Panc1 (cell line): ENCODE results near the gene RCN1. TPM values are rescaled to one million over a fixed set of nuclear protein-coding genes. Genes with fewer than 3 reads are reported as not detected.

Source experiments
- ATAC-seq: fragments of 200-7000 bp; cut with Tn5 transposase; 2 replicates; pipeline ENCODE4 v1.9.1; 2020; ENCODE audit warnings: mild to moderate bottlenecking, moderate library complexity
- BruUV-seq: library from RNA; stranded (reverse); fragments of 400-500 nt; replicated peaks from 2 replicates; lab custom pipeline; 2021; lab: Mats Ljungman, UMichigan
- CTCF ChIA-PET: fragments of 300-600 bp; sonication (Branson Sonifier 250); formaldehyde crosslinking; loops from one replicate; lab custom pipeline; 2022; ENCODE audit warnings: antibody characterized with exemption; lab: Charles Lee
- POLR2A ChIA-PET: fragments of 300-600 bp; sonication (Branson Sonifier 250); formaldehyde crosslinking; loops from one replicate; lab custom pipeline; 2022; ENCODE audit warnings: antibody characterized with exemption; lab: Charles Lee
- DNase-seq: peaks from one replicate; pipeline ENCODE4 v3.0.0-alpha.2; 2010; ENCODE audit warnings: low read depth, low spot score
- H3K27ac ChIP-seq: 2 replicates; pipeline ENCODE4 v1.5.1; 2011; ENCODE audit warnings: mild to moderate bottlenecking, low read length, inconsistent platforms
- H3K27me3 ChIP-seq: fragments of 200-500 bp; sonication (Bioruptor generic); 2 replicates; pipeline ENCODE4 v1.6.0; 2014; ENCODE audit warnings: low read length, inconsistent platforms; ENCODE audit not compliant: control insufficient read depth, insufficient read depth
- H3K36me3 ChIP-seq: fragments of 200-500 bp; sonication (Bioruptor generic); 2 replicates; pipeline ENCODE4 v1.5.1; 2014; ENCODE audit warnings: inconsistent platforms, mild to moderate bottlenecking, low read length, moderate library complexity; ENCODE audit not compliant: control insufficient read depth, insufficient read depth
- H3K4me1 ChIP-seq: 2 replicates; pipeline ENCODE4 v1.5.1; 2011; ENCODE audit warnings: inconsistent platforms, mild to moderate bottlenecking, low read length, moderate library complexity; ENCODE audit not compliant: control insufficient read depth, insufficient read depth
- H3K4me3 ChIP-seq, 2 experiments: 2 replicates each; pipeline ENCODE4 v1.5.1; 2011 to 2012; ENCODE audit warnings: low read depth in 2 of 2, low read length in 2 of 2, mild to moderate bottlenecking in 2 of 2, inconsistent platforms in 1 of 2, moderate library complexity in 1 of 2
- H3K9me3 ChIP-seq: fragments of 200-500 bp; sonication (Bioruptor generic); 2 replicates; pipeline ENCODE4 v1.5.1; 2014; ENCODE audit warnings: low read depth, mild to moderate bottlenecking, inconsistent platforms, low read length, moderate library complexity; ENCODE audit not compliant: control insufficient read depth, insufficient read depth
- CTCF ChIP-seq: fragments of 450-650 bp; IDR thresholded peaks from 2 replicates; pipeline ENCODE4 v1.5.1; 2017; ENCODE audit warnings: mild to moderate bottlenecking
- POLR2AphosphoS5 ChIP-seq: IDR thresholded peaks from 2 replicates; pipeline ENCODE4 v1.6.1; 2012; ENCODE audit warnings: mild to moderate bottlenecking, low read depth, low read length, moderate library complexity
- REST ChIP-seq, 2 experiments: IDR thresholded peaks; 2 replicates each; pipeline ENCODE4 v1.6.1; 2011 to 2012; ENCODE audit warnings: low read depth in 2 of 2, control low read depth in 1 of 2, low read length in 1 of 2, mild to moderate bottlenecking in 1 of 2, moderate library complexity in 1 of 2; ENCODE audit not compliant: insufficient read depth in 1 of 2
- SIN3A ChIP-seq: IDR thresholded peaks from 2 replicates; pipeline ENCODE4 v1.6.1; 2012; ENCODE audit warnings: low read depth, mild to moderate bottlenecking, low read length, moderate library complexity, borderline replicate concordance; ENCODE audit not compliant: insufficient read depth
- TCF7L2 ChIP-seq: IDR thresholded peaks from 2 replicates; pipeline ENCODE4 v1.6.1; 2011; ENCODE audit warnings: mild to moderate bottlenecking, low read depth, low read length, inconsistent platforms
- in situ Hi-C: cut with HindIII; loops from 2 replicates; pipeline ENCODE4 v1.10.0; 2016; ENCODE audit warnings: low sequenced_read_pairs, low pct_unique_long_range_greater_than_20kb
- intact Hi-C: fragments of 100-400 bp; cut with micrococcal nuclease; formaldehyde crosslinking; loops from one replicate; pipeline ENCODE4 v1.10.0; 2022; ENCODE audit not compliant: unreplicated experiment
- total RNA-seq: library from RNA; stranded (reverse); gene quantifications from one replicate; pipeline ENCODE4 v1.2.1, GENCODE V29; 2021; ENCODE audit not compliant: unreplicated experiment

RCN1 gene
- total RNA-seq, 1 experiment from 2014 or later = 120 TPM

GRCh38 chr11:32081901-32082300, 9.0 kb upstream of the RCN1 start:
- no peak overlapping the region for H3K27ac ChIP-seq
- BruUV-seq = no TSS peak
- intact Hi-C loops = no loop called here
- in situ Hi-C loops = no loop called here
- H3K27me3 ChIP-seq = peaks cover 11% of the 10 kb centered on the region
- no peaks in the 10 kb centered on the region for H3K36me3 ChIP-seq
- ChIA-PET CTCF (no interaction called here), POLR2A (no interaction called here)
- TF ChIP-seq REST (IDR thresholded peaks at IDR 0.05; ENCODE audit: insufficient read depth in 1 of 2, low read depth in 2 of 2, low read length in 1 of 2) (no peak), CTCF (no peak), SIN3A (no peak), POLR2AphosphoS5 (no peak)
- H3K9me3 ChIP-seq = no peaks in the 10 kb centered on the region
- no peak overlapping the region for H3K4me3 ChIP-seq
- no peaks in the 10 kb centered on the region for H3K4me1 ChIP-seq
- no peak for ATAC-seq
- DNase-seq = no peak

- intact Hi-C loops (no loop called here), in situ Hi-C loops (no loop called here)
- CTCF ChIA-PET = no interaction called here
- H3K9me3 ChIP-seq = no peaks in the 10 kb centered on the region
- TF ChIP-seq REST (IDR thresholded peaks at IDR 0.05; ENCODE audit: insufficient read depth in 1 of 2, low read depth in 2 of 2, low read length in 1 of 2) (no peak), TCF7L2 (no peak), CTCF (no peak), POLR2AphosphoS5 (no peak), SIN3A (no peak)
- no peaks in the 10 kb centered on the region for H3K36me3 ChIP-seq
- peaks cover 11% of the 10 kb centered on the region for H3K27me3 ChIP-seq
- H3K27ac ChIP-seq = no peak overlapping the region
- DNase-seq = no peak
- ATAC-seq = no peak
- no peak overlapping the region for H3K4me3 ChIP-seq
- POLR2A ChIA-PET = interaction anchor here (0.6 to 0.7 kb wide), 2 partner anchors 79 to 177 kb away, joined by 3 to 9 read pairs; no protein-coding TSS in a partner anchor
- H3K4me1 ChIP-seq = no peaks in the 10 kb centered on the region
- no TSS peak for BruUV-seq
These were observed 8.4 kb upstream of the RCN1 start for GRCh38 chr11:32082346-32082986.
